Lung (tissue), 12 donors: ENCODE data around the gene CAMK1G. TPM values are rescaled to one million over a fixed set of nuclear protein-coding genes. Genes with fewer than 3 reads are reported as not detected.

Experiments used
- ATAC-seq: fragments of 200-7000 bp; cut with Tn5 transposase; one replicate; pipeline ENCODE4 v1.9.1; 2020; ENCODE audit warnings: moderate number of reproducible peaks; ENCODE audit not compliant: insufficient read depth, low FRiP score
- DNase-seq, 3 donors: peaks; one replicate each; pipeline ENCODE4 v3.0.0-alpha.2; 2013 to 2017
- H3K27ac ChIP-seq, 2 donors: one replicate each; pipeline ENCODE4 v1.5.1; 2013; ENCODE audit warnings: mild to moderate bottlenecking in 2 of 2, moderate library complexity in 2 of 2, control low read depth in 1 of 2, inconsistent platforms in 1 of 2, low read depth in 1 of 2, low read length in 1 of 2
- H3K27me3 ChIP-seq, 3 donors: one replicate each; pipeline ENCODE4 v1.5.1; 2013; ENCODE audit warnings: low read length in 2 of 3; ENCODE audit not compliant: control insufficient read depth in 3 of 3, insufficient read depth in 3 of 3
- H3K36me3 ChIP-seq, 4 donors: one replicate each; pipeline ENCODE4 v1.5.1; 2013; ENCODE audit warnings: low read length in 4 of 4, mild to moderate bottlenecking in 1 of 4, moderate library complexity in 1 of 4; ENCODE audit not compliant: control insufficient read depth in 4 of 4, insufficient read depth in 4 of 4
- H3K4me1 ChIP-seq, 5 donors: one replicate each; pipeline ENCODE4 v1.5.1; 2013; ENCODE audit warnings: low read length in 5 of 5, mild to moderate bottlenecking in 2 of 5, moderate library complexity in 1 of 5; ENCODE audit not compliant: control insufficient read depth in 5 of 5, insufficient read depth in 5 of 5
- H3K4me3 ChIP-seq: one replicate; pipeline ENCODE4 v1.5.1; 2013; ENCODE audit warnings: mild to moderate bottlenecking, control low read depth, moderate library complexity
- H3K9ac ChIP-seq, 2 donors: one replicate each; pipeline ENCODE4 v1.5.1; 2013; ENCODE audit warnings: low read length in 2 of 2, control low read depth in 1 of 2; ENCODE audit not compliant: insufficient read depth in 1 of 2
- H3K9me3 ChIP-seq, 4 donors: one replicate each; pipeline ENCODE4 v1.5.1; 2013; ENCODE audit warnings: low read length in 3 of 4, mild to moderate bottlenecking in 1 of 4, moderate library complexity in 1 of 4; ENCODE audit not compliant: control insufficient read depth in 4 of 4, insufficient read depth in 3 of 4
- WGBS, 2 donors: extraction: QIAGEN DNeasy Blood & Tissue Kit; methylation state at CpG; one replicate each; pipeline ENCODE4 v1.1.7; 2013; 5-methylcytosine and 5-hydroxymethylcytosine counted together
- polyA plus RNA-seq, 2 donors: library from polyadenylated mRNA; stranded (reverse); fragments of 200-250 nt; gene quantifications; one replicate each; pipeline ENCODE4 v1.2.1, GENCODE V29; 2013
- total RNA-seq, 2 donors: library from RNA; depleted of rRNA in 1 of 2; stranded (reverse); fragments of >200 nt in 1 of 2; gene quantifications; one replicate each; pipeline ENCODE4 v1.2.1, GENCODE V29; 2014 to 2021
- TF ChIP-seq, protein P1 (sequence below): IDR thresholded peaks from 2 replicates; pipeline ENCODE4 v1.5.1; 2012; ENCODE audit warnings: mild to moderate bottlenecking; ENCODE audit errors: control extremely low read depth, extremely low read depth
- donor health status: control.
- donor health status: control.
- donor health status: Bipolar disorder and iron deficiency.
- donor health status: healthy.
- donor health status: DM: yes; HTN: yes; CAD: no.

Gene CAMK1G
- total and polyA plus RNA-seq, 4 donors: 0.14 to 2.4 (median 0.80) TPM; not detected in 1

GRCh38 chr1:209614151-209614420 is 30.6 kb downstream of the CAMK1G start:
- 90% methylated on average over 5 of the region's 5 CpGs for WGBS, 2 donors
- no peaks in the 10 kb centered on the region for H3K27me3 ChIP-seq
- H3K27ac ChIP-seq: no peak overlapping the region
- H3K9me3 ChIP-seq: no peaks in the 10 kb centered on the region
- no peak overlapping the region for H3K9ac ChIP-seq
- peaks cover 0 to 11% (median 6%) of the 10 kb centered on the region in 4 donors for H3K36me3 ChIP-seq
- TF ChIP-seq, protein P1, sequence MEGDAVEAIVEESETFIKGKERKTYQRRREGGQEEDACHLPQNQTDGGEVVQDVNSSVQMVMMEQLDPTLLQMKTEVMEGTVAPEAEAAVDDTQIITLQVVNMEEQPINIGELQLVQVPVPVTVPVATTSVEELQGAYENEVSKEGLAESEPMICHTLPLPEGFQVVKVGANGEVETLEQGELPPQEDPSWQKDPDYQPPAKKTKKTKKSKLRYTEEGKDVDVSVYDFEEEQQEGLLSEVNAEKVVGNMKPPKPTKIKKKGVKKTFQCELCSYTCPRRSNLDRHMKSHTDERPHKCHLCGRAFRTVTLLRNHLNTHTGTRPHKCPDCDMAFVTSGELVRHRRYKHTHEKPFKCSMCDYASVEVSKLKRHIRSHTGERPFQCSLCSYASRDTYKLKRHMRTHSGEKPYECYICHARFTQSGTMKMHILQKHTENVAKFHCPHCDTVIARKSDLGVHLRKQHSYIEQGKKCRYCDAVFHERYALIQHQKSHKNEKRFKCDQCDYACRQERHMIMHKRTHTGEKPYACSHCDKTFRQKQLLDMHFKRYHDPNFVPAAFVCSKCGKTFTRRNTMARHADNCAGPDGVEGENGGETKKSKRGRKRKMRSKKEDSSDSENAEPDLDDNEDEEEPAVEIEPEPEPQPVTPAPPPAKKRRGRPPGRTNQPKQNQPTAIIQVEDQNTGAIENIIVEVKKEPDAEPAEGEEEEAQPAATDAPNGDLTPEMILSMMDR: no peak
- H3K4me3 ChIP-seq: no peak overlapping the region
- H3K4me1 ChIP-seq: no peaks in the 10 kb centered on the region
- ATAC-seq (no peak), DNase-seq (no peak)

DNA sequence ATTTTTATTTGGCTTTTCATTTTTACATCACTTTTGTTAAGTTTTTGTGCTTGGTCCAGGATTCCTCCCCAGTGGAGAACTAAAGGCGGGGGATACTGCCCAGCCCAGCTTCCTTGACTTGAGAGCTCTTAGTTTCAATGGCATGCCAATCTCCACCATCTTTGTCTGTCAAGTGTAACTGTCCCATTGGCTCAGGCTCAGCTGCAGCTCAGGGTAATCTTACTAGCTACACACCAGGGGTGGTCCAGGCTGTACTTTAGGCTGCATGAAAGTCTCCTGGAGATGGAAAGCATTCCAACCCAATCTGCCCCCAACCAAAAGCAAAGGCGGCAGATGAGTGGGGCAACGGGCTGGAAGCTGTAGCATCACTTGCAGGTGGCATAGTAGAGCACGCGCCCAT is 31.4 kb downstream of the CAMK1G start:
- ATAC-seq (no peak), DNase-seq (no peak)
- Histone ChIP-seq H3K36me3 (peaks cover 0 to 7% (median 4%) of the 10 kb centered on the region in 4 donors), H3K27ac (no peak overlapping the region), H3K9me3 (no peaks in the 10 kb centered on the region), H3K4me3 (no peak overlapping the region), H3K27me3 (no peaks in the 10 kb centered on the region), H3K4me1 (no peaks in the 10 kb centered on the region), H3K9ac (no peak overlapping the region)
- WGBS, 2 donors: 95 to 96% methylated on average over 5 of the region's 5 CpGs
- TF ChIP-seq, protein P1: no peak

GRCh38 chr1:209616366-209617046 is 33.0 kb downstream of the CAMK1G start:
- no peak for ATAC-seq
- 94 to 95% methylated on average over 5 of the region's 5 CpGs for WGBS, 2 donors
- H3K4me3 ChIP-seq: no peak overlapping the region
- no peaks in the 10 kb centered on the region for H3K27me3 ChIP-seq
- H3K27ac ChIP-seq: peak overlapping the region in 1 of 2 donors; percentile 75
- H3K36me3 ChIP-seq: peaks cover 0 to 5% (median 2%) of the 10 kb centered on the region in 4 donors
- H3K9me3 ChIP-seq: no peaks in the 10 kb centered on the region
- H3K4me1 ChIP-seq: peaks cover 0 to 8% (median 4%) of the 10 kb centered on the region in 5 donors
- H3K9ac ChIP-seq: no peak overlapping the region
- TF ChIP-seq, protein P1: no peak
- DNase-seq: no peak
